Left hindlimb (tissue), 1 donor: ENCODE measurements around the gene KLHDC7A.

Source experiments
- DNase-seq: peaks from one replicate; pipeline ENCODE4 v3.0.0-alpha.2; 2018

The KLHDC7A gene

DNA sequence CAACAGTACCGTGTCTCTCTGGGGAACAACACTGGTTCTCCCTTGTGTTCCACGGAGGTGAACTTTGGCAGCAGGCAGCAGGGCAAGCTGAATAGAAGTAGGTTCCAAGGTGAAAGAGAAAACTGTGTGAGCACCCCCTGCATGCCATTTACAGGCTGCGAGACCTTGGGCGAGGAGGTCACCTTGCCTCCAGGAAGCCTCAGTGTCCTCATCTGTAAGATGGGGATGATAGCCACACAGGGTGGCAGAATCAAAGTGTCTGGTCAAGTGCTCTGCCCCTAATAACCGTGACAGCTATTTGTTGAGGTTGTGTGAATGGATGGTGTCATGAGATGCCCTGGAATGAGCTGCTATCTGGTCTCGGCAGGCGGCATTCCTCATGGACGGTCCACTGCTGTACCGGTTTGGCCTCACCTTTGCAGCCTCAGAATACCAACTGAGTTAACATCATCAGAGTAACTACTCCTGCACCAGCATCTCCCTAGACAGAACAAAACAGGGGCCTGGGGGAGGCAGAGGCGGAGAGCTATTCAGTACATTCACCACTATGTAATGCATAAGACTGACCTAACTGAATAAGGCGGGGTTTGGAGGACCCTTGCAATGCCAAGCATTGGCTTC lies 7.4 kb upstream of the KLHDC7A start:
- no peak for DNase-seq

GRCh38 chr1:18474559-18475175 lies 6.1 kb upstream of the KLHDC7A start:
- DNase-seq, result no peak

DNA sequence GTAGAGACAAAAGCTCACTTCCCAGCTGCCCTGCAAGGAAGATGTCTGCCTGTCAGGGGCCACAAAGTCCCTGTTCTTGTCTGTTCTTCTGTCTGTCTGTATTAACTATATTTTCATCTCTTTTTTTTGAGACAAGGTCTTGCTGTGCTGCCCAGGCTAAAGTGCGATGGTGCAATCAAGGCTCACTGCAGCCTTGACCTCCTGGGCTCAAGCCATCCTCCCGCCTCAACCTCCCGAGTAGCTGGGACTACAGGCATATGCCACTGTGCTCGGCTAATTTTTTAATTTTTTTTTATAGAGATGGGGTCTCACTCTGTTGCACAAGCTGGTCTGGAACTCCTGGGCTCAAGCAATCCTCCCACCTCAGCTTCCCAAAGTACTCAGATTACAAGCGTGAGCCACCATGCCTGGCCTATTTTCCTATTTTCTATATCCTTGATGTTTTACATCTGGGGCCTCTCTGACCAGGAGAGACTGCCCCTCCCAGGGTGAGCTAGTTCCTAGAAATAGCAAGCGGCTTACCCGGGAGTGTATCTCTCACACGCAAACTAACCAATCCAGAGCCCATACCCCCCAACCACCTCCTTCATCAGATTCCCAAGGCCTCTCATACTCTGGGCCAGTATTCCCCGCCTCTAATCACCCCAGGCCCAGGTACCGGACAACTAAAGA lies 5.4 kb upstream of the KLHDC7A start:
- DNase-seq, result no peak

DNA sequence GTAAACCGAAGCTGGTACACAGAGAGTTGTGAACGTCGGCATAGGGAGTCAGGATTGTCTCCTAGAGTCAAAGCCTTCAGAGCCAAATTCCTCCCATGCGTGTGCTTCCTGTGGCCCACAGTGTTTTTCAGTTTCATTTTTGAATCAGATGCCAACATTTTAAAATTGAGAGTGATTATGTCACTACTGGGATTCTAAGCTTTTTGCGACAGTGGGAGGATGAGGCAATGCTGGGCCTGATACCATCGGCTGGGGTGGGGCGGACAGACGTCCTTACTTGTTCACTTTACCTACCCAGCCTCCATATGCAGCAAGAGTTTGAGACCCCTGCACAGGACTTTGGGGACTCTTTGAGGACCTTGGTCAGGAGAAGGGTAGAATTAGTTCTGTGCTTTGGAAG lies 1.3 kb upstream of the KLHDC7A start:
- DNase-seq, result no peak

DNA sequence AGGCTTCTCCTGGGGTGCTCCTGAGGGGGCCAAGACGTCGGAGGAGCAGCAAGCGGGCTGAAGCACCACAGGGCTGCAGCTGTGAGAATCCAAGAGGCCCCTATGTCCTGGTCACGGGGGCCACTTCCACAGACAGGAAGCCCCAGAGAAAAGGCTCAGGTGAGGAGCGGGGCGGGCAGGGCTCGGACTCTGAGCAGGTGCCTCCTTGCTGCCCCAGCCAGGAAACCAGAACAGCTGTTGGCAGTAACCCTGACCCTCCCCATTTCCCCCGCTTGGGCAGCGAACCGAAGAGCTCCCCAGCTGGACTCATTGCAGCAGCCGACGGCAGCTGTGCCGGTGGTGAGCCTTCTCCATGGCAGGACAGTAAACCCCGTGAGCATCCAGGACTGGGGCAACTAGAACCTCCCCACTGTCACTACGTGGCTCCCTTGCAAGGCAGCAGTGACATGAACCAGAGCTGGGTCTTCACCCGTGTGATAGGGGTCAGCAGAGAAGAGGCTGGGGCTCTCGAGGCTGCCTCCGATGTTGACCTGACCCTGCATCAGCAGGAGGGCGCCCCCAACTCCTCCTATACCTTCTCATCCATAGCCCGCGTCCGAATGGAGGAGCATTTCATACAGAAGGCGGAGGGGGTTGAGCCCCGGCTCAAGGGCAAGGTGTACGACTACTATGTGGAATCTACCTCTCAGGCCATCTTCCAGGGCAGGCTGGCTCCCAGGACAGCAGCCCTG lies 625 bp downstream of the KLHDC7A start:
- DNase-seq, result no peak

GRCh38 chr1:18481921-18482701 lies 1.4 kb downstream of the KLHDC7A start:
- DNase-seq, result no peak

DNA sequence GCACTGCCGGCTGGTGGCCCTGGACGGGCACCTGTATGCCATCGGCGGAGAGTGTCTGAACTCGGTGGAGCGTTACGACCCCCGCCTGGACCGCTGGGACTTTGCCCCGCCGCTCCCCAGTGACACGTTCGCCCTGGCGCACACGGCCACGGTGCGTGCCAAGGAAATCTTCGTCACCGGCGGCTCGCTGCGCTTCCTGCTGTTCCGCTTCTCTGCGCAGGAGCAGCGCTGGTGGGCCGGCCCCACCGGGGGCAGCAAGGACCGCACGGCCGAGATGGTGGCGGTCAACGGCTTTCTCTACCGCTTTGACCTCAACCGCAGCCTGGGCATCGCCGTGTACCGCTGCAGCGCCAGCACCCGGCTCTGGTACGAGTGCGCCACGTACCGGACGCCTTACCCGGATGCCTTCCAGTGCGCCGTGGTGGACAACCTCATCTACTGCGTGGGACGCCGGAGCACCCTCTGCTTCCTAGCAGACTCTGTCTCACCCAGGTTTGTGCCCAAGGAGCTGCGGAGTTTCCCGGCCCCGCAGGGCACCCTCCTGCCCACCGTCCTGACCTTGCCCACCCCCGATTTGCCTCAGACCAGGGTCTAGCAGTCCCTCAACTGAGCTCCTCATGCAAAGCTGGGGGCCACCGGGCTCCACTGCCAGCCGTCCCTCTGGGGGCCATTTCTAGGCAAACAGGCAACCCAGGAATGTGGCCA lies 2.1 kb downstream of the KLHDC7A start:
- no peak for DNase-seq

DNA sequence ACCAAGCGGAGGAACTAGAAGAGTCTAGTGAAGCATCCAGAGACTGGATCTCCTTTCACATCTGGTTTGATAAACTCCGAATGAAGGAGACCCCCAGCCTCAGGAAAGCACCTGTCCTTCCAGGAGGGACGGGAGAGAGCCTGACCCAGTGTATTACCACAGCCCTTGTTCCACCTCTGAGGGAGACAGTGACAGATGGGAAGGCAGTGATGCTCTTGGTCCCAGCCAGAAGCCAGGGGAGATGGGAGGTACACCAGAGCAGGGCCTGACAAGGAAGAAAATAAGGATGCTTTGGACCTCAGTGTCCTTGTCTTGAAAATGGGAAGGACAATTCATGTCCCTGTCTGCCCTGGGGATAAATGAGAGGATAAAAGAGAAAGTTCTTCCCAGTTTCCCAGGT lies 3.5 kb downstream of the KLHDC7A start:
- no peak for DNase-seq

- no peak for DNase-seq
These were observed 4.0 kb downstream of the KLHDC7A start for GRCh38 chr1:18484721-18485120.

DNA sequence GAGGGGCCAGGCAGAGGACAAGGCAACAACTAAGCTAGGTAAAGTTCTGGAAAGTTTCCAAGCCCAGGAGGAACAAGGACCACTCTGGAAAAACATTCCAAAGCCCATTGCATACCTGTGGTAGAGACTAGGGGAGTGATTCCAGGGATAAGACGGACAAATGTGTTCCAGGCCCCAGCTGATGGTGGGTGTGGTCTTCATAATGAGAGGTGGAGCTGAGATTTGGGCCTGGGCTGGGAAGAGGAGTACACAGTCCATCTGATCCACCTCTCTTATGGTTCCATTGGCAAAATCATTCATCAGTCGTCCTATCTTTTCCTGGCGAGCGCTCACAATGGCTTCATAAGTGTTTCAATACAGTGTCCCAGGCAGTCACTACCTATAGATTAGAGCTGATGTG lies 4.5 kb downstream of the KLHDC7A start:
- DNase-seq, result no peak

DNA sequence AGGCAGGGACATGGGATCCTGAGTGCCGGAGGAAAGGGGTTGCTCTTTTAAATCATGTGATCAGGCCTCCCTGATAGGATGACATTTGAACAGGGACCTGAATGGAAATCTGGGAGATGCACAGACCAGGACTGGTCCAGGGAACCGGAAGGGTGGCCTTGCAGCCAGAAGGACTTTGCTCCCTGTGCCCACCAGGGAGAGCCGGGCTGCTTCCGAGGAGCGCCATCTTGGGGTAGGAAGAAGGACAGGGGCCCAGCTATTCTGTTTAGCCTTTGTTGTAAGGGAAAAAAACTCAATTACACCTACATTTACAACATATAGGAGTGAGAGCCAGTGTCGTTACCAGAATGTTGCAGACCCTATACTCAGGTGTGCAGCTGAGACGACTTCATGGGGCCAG lies 5.5 kb downstream of the KLHDC7A start:
- DNase-seq, result no peak

- no peak for DNase-seq
These were observed 8.8 kb downstream of the KLHDC7A start for GRCh38 chr1:18489417-18490143.

DNA sequence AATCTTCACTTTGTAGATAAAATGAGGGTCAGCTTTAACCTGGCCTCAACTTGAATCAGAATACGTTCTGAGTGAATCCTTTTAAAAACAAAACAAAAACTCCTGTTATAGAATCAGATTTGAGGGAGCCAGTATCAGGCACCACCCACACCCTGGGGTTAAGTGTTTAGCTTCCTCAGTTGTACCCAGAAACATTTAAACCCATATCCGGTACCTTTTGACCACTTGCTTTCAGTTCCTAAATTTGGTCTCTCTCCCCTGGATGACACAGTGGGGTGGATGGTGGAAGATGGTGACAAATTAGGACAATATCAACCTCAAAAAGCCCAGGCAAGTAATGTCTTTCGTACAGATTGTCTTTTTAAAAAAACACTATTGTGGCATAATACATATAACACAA lies 10.4 kb downstream of the KLHDC7A start:
- DNase-seq, result no peak

DNA sequence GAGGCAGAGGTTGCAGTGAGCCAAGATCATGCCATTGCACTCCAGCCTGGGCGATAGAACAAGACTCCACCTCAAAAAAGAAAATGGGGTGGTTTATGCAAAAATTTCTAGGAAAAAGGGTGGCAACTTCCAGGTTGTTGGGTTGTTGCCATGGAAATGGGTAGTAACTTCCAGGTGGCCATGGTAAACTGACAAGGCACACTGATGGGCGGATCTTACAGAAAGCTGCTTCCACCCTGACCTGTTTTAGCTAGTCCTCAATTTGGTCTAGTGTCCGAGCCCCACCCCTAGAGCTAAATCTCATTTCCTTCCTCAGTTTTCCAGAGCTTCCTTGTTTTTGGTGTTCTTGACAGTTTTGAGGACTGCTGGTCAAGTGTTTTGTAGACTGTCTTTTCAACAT lies 13.6 kb downstream of the KLHDC7A start:
- DNase-seq, result no peak

GRCh38 chr1:18495635-18496034 lies 14.9 kb downstream of the KLHDC7A start:
- no peak for DNase-seq

- DNase-seq, result no peak
These were observed 15.3 kb downstream of the KLHDC7A start for GRCh38 chr1:18496056-18496455.

- no peak for DNase-seq
These were observed 15.9 kb downstream of the KLHDC7A start for GRCh38 chr1:18496497-18497235.

DNA sequence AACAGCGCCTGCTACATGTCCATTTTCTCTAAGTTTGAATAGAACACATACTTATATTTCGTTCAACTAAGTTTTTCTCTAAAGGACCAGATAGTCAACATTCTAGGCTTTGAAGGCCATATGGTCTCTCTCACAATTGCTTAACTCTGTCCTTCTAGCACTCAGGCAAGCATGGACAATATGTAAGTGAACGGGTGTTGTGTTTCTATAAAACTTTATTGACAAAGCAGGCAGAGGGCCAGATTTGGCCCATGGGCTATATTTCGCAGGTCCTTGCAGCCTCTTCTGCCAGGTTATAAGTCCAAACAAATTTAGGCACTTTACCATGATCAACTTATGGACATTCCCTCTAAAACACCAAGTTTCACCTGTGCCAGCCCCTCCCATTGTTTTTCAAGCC lies 21.1 kb downstream of the KLHDC7A start:
- no peak for DNase-seq

DNA sequence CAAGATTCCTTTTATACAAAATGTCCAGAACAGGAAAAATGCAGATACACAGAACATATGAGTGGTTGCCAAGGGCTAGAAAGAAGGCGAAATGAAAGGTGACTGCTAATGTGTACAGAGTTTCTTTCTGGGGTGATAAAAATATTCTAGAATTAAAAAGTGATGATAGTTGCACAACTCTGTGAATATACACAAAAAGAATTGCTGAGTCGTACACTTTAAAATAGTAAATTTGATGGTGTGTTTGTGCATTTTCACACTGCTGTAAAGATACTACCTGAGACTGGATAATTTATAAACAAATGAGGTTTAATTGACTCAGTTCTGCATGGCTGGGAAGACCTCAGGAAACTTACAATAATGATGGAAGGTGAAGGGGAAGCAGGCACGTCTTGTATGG lies 23.9 kb downstream of the KLHDC7A start:
- no peak for DNase-seq

DNA sequence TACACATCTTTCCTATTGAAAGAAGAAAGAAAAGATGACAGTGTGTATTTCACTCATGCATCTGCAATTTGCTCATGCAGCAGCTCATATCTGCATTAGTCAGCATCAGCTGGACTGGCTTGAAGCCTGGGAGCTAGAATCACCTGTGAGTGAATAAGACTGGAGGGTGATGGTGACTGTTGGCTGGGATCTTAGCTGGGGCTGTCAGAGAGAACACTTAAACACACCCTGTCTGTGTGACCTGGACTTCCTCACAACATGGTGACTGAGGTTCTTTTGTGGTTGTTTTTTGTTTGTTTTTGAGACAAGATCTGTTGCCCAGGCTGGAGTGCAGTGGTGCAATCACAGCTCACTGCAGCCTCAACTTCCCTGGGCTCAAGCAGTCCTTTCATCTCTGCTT lies 24.9 kb downstream of the KLHDC7A start:
- DNase-seq, result no peak

- DNase-seq, result no peak
These were observed 27.4 kb downstream of the KLHDC7A start for GRCh38 chr1:18508084-18508483.
